HepG2 (cell line): ENCODE measurements around the gene EIF5A. TPM values are rescaled to one million over a fixed set of nuclear protein-coding genes. Genes with fewer than 3 reads are reported as not detected.

ENCODE experiments used
- AHR ChIP-seq: IDR thresholded peaks from 2 replicates; pipeline ENCODE4 v1.6.1; 2018; ENCODE audit warnings: missing genetic modification reagents, missing compliant biosample characterization
- AKAP8 ChIP-seq: sonication (generic); formaldehyde crosslinking; IDR thresholded peaks from 2 replicates; pipeline ENCODE4 v1.5.1; 2020; ENCODE audit warnings: mild to moderate bottlenecking, missing genetic modification reagents
- ASH2L ChIP-seq: fragments of 300-600, 200-600 bp; sonication (generic); IDR thresholded peaks from 2 replicates; pipeline ENCODE4 v1.7.0; 2017; ENCODE audit warnings: low read depth, mild to moderate bottlenecking, moderate library complexity, mixed read lengths, low read length; ENCODE audit not compliant: insufficient read length
- FOXA1 ChIP-seq, 2 experiments: fragments of 450-650 bp in 1 of 2; sonication (generic) in 1 of 2; formaldehyde crosslinking in 1 of 2; IDR thresholded peaks; 2 replicates each; pipeline versions ENCODE4 v1.4.0 to v1.6.1; 2016 to 2020; ENCODE audit warnings: missing genetic modification reagents in 1 of 2
- FOXK2 ChIP-seq: fragments of 450-650 bp; IDR thresholded peaks from 2 replicates; pipeline ENCODE4 v1.6.1; 2016
- KAT2B ChIP-seq: fragments of 150-350 bp; IDR thresholded peaks from 2 replicates; pipeline ENCODE4 v1.6.1; 2014; ENCODE audit warnings: low read depth, low read length, borderline replicate concordance
- KDM5A ChIP-seq: fragments of 200-600 bp; sonication (generic); IDR thresholded peaks from 2 replicates; pipeline ENCODE4 v1.7.0; 2018; ENCODE audit warnings: antibody characterized with exemption, mild to moderate bottlenecking, low read length, borderline replicate concordance
- MLX ChIP-seq: IDR thresholded peaks from 2 replicates; pipeline ENCODE4 v1.6.1; 2016
- PHB2 ChIP-seq: fragments of 450-650 bp; IDR thresholded peaks from 2 replicates; pipeline ENCODE4 v1.6.1; 2018; ENCODE audit not compliant: partially characterized antibody
- RARA ChIP-seq: IDR thresholded peaks from 2 replicates; pipeline ENCODE4 v1.6.1; 2016; ENCODE audit warnings: missing genetic modification reagents, missing compliant biosample characterization
- SNRNP70 ChIP-seq: fragments of 200-400 bp; formaldehyde crosslinking; IDR thresholded peaks from 2 replicates; pipeline ENCODE4 v1.6.1; 2017; ENCODE audit warnings: mild to moderate bottlenecking, low read depth, low read length, moderate library complexity
- TCF7L2 ChIP-seq: IDR thresholded peaks from 2 replicates; pipeline ENCODE4 v1.6.1; 2011; ENCODE audit warnings: mild to moderate bottlenecking, low read depth, low read length, moderate library complexity
- YY1 ChIP-seq: IDR thresholded peaks from 2 replicates; pipeline ENCODE4 v1.6.1; 2011; ENCODE audit warnings: low read length, low read depth, moderate library complexity, mild to moderate bottlenecking; ENCODE audit not compliant: insufficient read depth, insufficient replicate concordance
- ZBTB8A ChIP-seq: sonication (generic); formaldehyde crosslinking; IDR thresholded peaks from 2 replicates; pipeline ENCODE4 v1.4.0; 2020; ENCODE audit warnings: mild to moderate bottlenecking, low read depth, missing genetic modification reagents, borderline replicate concordance
- ZFP41 ChIP-seq: sonication (generic); formaldehyde crosslinking; IDR thresholded peaks from 2 replicates; pipeline ENCODE4 v1.4.0; 2020; ENCODE audit warnings: mild to moderate bottlenecking, missing genetic modification reagents, borderline replicate concordance
- ZHX2 ChIP-seq, 2 experiments: sonication (generic) in 1 of 2; formaldehyde crosslinking in 1 of 2; IDR thresholded peaks; 2 replicates each; pipeline versions ENCODE4 v1.6.1 to v1.9.0; 2014 to 2022; ENCODE audit warnings: antibody characterized with exemption in 1 of 2, borderline replicate concordance in 1 of 2, inconsistent platforms in 1 of 2, low read depth in 1 of 2, missing genetic modification reagents in 1 of 2
- ZMYM4 ChIP-seq: sonication (generic); formaldehyde crosslinking; IDR thresholded peaks from 2 replicates; pipeline ENCODE4 v1.8.1; 2023; ENCODE audit warnings: mild to moderate bottlenecking, missing genetic modification reagents
- ZNF12 ChIP-seq: sonication (generic); formaldehyde crosslinking; IDR thresholded peaks from 2 replicates; pipeline ENCODE4 v1.5.0; 2020; ENCODE audit warnings: missing genetic modification reagents
- ZNF543 ChIP-seq: sonication (generic); formaldehyde crosslinking; IDR thresholded peaks from 2 replicates; pipeline ENCODE4 v1.4.0; 2020; ENCODE audit warnings: mild to moderate bottlenecking, missing genetic modification reagents
- ZNF615 ChIP-seq: sonication (generic); formaldehyde crosslinking; IDR thresholded peaks from 2 replicates; pipeline ENCODE4 v1.5.0; 2020; ENCODE audit warnings: mild to moderate bottlenecking, missing genetic modification reagents, borderline replicate concordance
- ZNF75D ChIP-seq: sonication (generic); formaldehyde crosslinking; IDR thresholded peaks from 2 replicates; pipeline ENCODE4 v1.8.1; 2023; ENCODE audit warnings: missing genetic modification reagents, mild to moderate bottlenecking, borderline replicate concordance
- ZNF816 ChIP-seq: sonication (generic); formaldehyde crosslinking; IDR thresholded peaks from 2 replicates; pipeline ENCODE4 v1.8.0; 2022; ENCODE audit warnings: missing genetic modification reagents, mild to moderate bottlenecking, borderline replicate concordance
- polyA plus RNA-seq, 8 experiments: library from polyadenylated mRNA; depleted of rRNA in 3 of 8; stranded (reverse) in 7 of 8; unstranded in 1 of 8; fragments of >200 nt; fragmentation: Illumina TruSeq in 4 of 8; extraction: Trizol in 4 of 8; gene quantifications; 2 replicates each; pipeline versions ENCODE4 v1.2.1 to v1.2.3, GENCODE V29; 2011 to 2016; ENCODE audit warnings: low read depth in 4 of 8, missing spikeins in 1 of 8, mixed read lengths in 1 of 8; ENCODE audit not compliant: insufficient read depth in 1 of 8
- total RNA-seq, 5 experiments: library from RNA; depleted of rRNA; stranded (reverse); fragments of >200 nt; fragmentation: Illumina TruSeq; extraction: Trizol; gene quantifications; 2 replicates each; pipeline ENCODE4 v1.2.3, GENCODE V29; 2016; ENCODE audit warnings: low read depth in 1 of 5

EIF5A gene
- total and polyA plus RNA-seq, 2 of the 13 experiments (the other 11 are each of a cell fraction or from before 2014, with no cell fraction given) = 319 to 337 TPM

GRCh38 chr17:7280519-7281073, 26.8 kb upstream of the EIF5A start (continued):
- TF ChIP-seq AHR (CRISPR knock-in tag) = peak; percentile 59; the same call in 1 of the 2 replicates
- no peak for TF ChIP-seq FOXK2
- no peak for TF ChIP-seq ASH2L
- no peak for TF ChIP-seq PHB2
- TF ChIP-seq ZNF75D (CRISPR knock-in tag) = no peak
- TF ChIP-seq SNRNP70 = no peak
- TF ChIP-seq FOXA1 (IDR thresholded peaks at IDR 0.05) = no peak
- no peak for TF ChIP-seq FOXA1 (CRISPR knock-in tag; IDR thresholded peaks at IDR 0.05)
- TF ChIP-seq TCF7L2 = no peak
- TF ChIP-seq ZMYM4 = peak; percentile 61; the same call in 1 of the 2 replicates
- no peak for TF ChIP-seq ZHX2 (IDR thresholded peaks at IDR 0.05; ENCODE audit: low read depth)
- TF ChIP-seq ZHX2 (CRISPR knock-in tag; IDR thresholded peaks at IDR 0.05; ENCODE audit: borderline replicate concordance) = no peak
- TF ChIP-seq KAT2B = no peak
- no peak for TF ChIP-seq RARA (CRISPR knock-in tag)
- peak; percentile 35; the same call in 1 of the 2 replicates for TF ChIP-seq ZFP41 (CRISPR knock-in tag)
- TF ChIP-seq ZNF543 (CRISPR knock-in tag) = 0 out of 2 replicates have a peak, but pooled peaks have one; percentile 61
- peak; percentile 38 for TF ChIP-seq YY1
- no peak for TF ChIP-seq AKAP8
- TF ChIP-seq ZNF12 (CRISPR knock-in tag) = peak; percentile 52; the same call in 1 of the 2 replicates
- TF ChIP-seq ZBTB8A (CRISPR knock-in tag) = no peak
- TF ChIP-seq MLX (CRISPR knock-in tag) = peak; percentile 45; the same call in 1 of the 2 replicates
- TF ChIP-seq KDM5A = no peak
- no peak for TF ChIP-seq ZNF816 (CRISPR knock-in tag)
- TF ChIP-seq ZNF615 (CRISPR knock-in tag) = no peak; the same call in 1 of the 2 replicates
